Stomach (tissue), 4 donors: ENCODE results near the gene RNASEH2B.

Experiments used
- CTCF ChIP-seq, 7 experiments: fragments of 450-650 bp in 4 of 7; fragments of 200-600 bp in 3 of 7; sonication (generic) in 3 of 7; IDR thresholded peaks; one replicate each; pipeline ENCODE4 v1.5.1; 2016 to 2019; ENCODE audit warnings: antibody characterized with exemption in 7 of 7, control low read depth in 2 of 7, mild to moderate bottlenecking in 1 of 7
- EP300 ChIP-seq: sonication (generic); formaldehyde crosslinking; IDR thresholded peaks from one replicate; pipeline ENCODE4 v1.6.1; 2017; ENCODE audit warnings: antibody characterized with exemption

GRCh38 chr13:50948601-50949000 lies 39.0 kb downstream of the RNASEH2B start:
- TF ChIP-seq EP300 (no peak), CTCF (IDR thresholded peaks at IDR 0.05) (no peak)
